Kidney epithelial cell (primary cell): ENCODE data around the gene ITGBL1. TPM values are rescaled to one million over a fixed set of nuclear protein-coding genes. Genes with fewer than 3 reads are reported as not detected.

Experiments used
- DNase-seq: peaks from one replicate; pipeline ENCODE4 v3.0.0-alpha.2; 2010; ENCODE audit warnings: low read depth
- H3K27me3 ChIP-seq: 2 replicates; pipeline ENCODE4 v1.6.0; 2011; ENCODE audit warnings: low read length; ENCODE audit not compliant: control insufficient read depth, insufficient read depth
- H3K36me3 ChIP-seq: 2 replicates; pipeline ENCODE4 v1.5.1; 2011; ENCODE audit warnings: low read length; ENCODE audit not compliant: control insufficient read depth, insufficient read depth
- H3K4me3 ChIP-seq: 2 replicates; pipeline ENCODE4 v1.5.1; 2011; ENCODE audit warnings: low read depth, mild to moderate bottlenecking, control low read depth, low read length
- CTCF ChIP-seq: IDR thresholded peaks from 2 replicates; pipeline ENCODE4 v1.5.1; 2011; ENCODE audit warnings: mild to moderate bottlenecking, moderate library complexity, low read length, control low read depth, inconsistent platforms; ENCODE audit not compliant: insufficient read depth, poor library complexity, severe bottlenecking
- total RNA-seq: library from RNA; depleted of rRNA; stranded (reverse); fragments of >200 nt; gene quantifications from 2 replicates; pipeline ENCODE4 v1.2.3, GENCODE V29; 2015

Gene ITGBL1
- total RNA-seq, 1 donor from 2014 or later, result 0.21 TPM

- Histone ChIP-seq H3K4me3 (no peak overlapping the region), H3K36me3 (no peaks in the 10 kb centered on the region), H3K27me3 (no peaks in the 10 kb centered on the region)
- DNase-seq, result no peak
- TF ChIP-seq CTCF, result no peak
Observed at GRCh38 chr13:101424381-101425155, 27.9 kb upstream of the ITGBL1 start.

GRCh38 chr13:101425156-101425471 lies 27.4 kb upstream of the ITGBL1 start:
- Histone ChIP-seq H3K4me3 (no peak overlapping the region), H3K36me3 (no peaks in the 10 kb centered on the region), H3K27me3 (no peaks in the 10 kb centered on the region)
- DNase-seq, result no peak
- no peak for TF ChIP-seq CTCF

- H3K4me3 ChIP-seq, result no peak overlapping the region
- no peak for TF ChIP-seq CTCF
- no peaks in the 10 kb centered on the region for H3K27me3 ChIP-seq
- H3K36me3 ChIP-seq, result no peaks in the 10 kb centered on the region
- no peak for DNase-seq
Observed at GRCh38 chr13:101425623-101426022, 26.9 kb upstream of the ITGBL1 start.

GRCh38 chr13:101429733-101430132 lies 22.7 kb upstream of the ITGBL1 start:
- TF ChIP-seq CTCF, result no peak
- no peak for DNase-seq
- Histone ChIP-seq H3K36me3 (no peaks in the 10 kb centered on the region), H3K27me3 (no peaks in the 10 kb centered on the region), H3K4me3 (no peak overlapping the region)

GRCh38 chr13:101433895-101434294 lies 18.6 kb upstream of the ITGBL1 start:
- no peak for DNase-seq

More at GRCh38 chr13:101433895-101434294, 18.6 kb upstream of the ITGBL1 start:
- H3K36me3 ChIP-seq, result no peaks in the 10 kb centered on the region
- no peak overlapping the region for H3K4me3 ChIP-seq
- H3K27me3 ChIP-seq, result no peaks in the 10 kb centered on the region
- no peak for TF ChIP-seq CTCF
